VCaP (cell line): ENCODE measurements around the gene POR.

Experiments used
- H3K27ac ChIP-seq: fragments of 450-650 bp; 2 replicates; pipeline ENCODE4 v1.5.1; 2017
- CTCF ChIP-seq: fragments of 450-650 bp; conservative IDR thresholded peaks from 2 replicates; pipeline ENCODE4 v1.5.1; 2017; ENCODE audit warnings: mild to moderate bottlenecking, moderate library complexity

Gene POR

DNA sequence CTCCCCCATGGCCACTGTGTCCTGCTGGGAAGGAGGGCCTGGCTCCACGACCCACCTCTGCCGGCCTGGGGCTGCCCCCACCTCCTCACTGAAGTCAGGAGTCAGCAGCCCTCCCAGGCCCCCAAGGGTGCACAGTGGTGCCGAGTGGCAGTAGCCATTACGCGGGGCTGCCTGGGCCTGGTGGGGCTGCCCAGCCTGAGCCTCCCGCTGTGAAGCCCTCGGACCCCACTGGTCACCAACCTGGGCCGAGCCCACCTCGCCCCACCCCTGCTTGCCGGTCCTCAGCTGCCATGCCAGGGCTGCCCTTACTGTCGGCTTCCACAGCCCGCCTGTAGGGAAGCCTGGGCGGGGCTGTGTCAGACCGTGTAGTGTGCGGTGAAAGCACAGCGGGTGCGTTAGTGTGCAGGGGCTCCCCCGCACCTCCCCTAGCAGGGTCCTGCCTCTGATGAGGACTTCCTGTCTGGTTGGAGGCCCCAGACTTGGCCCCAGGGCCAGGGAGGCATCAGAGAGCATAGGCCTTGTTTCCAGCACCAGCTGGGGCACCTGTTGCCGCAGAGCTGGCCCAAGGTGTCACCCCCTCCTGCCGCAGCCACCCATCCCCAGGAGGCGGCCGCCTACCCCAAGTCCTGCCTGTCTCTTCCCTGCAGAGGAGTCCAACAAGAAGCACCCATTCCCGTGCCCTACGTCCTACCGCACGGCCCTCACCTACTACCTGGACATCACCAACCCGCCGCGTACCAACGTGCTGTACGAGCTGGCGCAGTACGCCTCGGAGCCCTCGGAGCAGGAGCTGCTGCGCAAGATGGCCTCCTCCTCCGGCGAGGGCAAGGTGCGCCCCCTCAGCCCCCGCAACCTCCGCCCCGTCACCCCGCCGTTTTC is 69.4 kb downstream of the POR start:
- no peak overlapping the region for H3K27ac ChIP-seq
- no peak for TF ChIP-seq CTCF

DNA sequence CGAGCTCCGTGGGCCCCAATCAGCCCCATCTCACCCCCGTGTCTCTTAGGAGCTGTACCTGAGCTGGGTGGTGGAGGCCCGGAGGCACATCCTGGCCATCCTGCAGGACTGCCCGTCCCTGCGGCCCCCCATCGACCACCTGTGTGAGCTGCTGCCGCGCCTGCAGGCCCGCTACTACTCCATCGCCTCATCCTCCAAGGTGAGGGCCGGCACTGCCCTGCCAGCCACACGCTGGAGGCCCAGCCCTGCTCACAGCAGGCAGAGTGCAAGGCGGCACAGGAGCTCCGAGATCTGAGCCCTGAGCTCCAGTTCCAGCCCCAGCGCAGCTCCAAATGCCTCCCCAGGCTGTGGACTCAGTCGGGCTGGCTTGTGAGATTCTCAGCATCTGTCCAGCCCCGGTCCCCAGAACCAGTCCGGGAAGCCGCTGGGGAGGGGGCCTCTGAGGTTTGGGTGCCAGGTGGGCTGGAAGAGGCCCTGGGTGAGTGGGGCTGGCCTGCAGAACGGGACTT is 70.1 kb downstream of the POR start:
- TF ChIP-seq CTCF, result no peak
- H3K27ac ChIP-seq, result no peak overlapping the region

DNA sequence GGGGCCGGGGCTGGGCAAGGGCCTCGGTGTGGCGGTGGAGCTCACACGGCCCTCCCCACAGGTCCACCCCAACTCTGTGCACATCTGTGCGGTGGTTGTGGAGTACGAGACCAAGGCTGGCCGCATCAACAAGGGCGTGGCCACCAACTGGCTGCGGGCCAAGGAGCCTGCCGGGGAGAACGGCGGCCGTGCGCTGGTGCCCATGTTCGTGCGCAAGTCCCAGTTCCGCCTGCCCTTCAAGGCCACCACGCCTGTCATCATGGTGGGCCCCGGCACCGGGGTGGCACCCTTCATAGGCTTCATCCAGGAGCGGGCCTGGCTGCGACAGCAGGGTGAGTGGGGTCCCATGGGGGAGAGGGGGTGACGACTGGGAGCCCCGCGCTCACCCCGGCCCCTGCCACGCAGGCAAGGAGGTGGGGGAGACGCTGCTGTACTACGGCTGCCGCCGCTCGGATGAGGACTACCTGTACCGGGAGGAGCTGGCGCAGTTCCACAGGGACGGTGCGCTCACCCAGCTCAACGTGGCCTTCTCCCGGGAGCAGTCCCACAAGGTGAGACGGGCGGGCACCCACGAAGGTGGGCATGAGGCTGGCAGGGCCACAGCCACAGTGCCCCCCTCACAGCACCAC is 70.7 kb downstream of the POR start:
- no peak overlapping the region for H3K27ac ChIP-seq
- no peak for TF ChIP-seq CTCF

DNA sequence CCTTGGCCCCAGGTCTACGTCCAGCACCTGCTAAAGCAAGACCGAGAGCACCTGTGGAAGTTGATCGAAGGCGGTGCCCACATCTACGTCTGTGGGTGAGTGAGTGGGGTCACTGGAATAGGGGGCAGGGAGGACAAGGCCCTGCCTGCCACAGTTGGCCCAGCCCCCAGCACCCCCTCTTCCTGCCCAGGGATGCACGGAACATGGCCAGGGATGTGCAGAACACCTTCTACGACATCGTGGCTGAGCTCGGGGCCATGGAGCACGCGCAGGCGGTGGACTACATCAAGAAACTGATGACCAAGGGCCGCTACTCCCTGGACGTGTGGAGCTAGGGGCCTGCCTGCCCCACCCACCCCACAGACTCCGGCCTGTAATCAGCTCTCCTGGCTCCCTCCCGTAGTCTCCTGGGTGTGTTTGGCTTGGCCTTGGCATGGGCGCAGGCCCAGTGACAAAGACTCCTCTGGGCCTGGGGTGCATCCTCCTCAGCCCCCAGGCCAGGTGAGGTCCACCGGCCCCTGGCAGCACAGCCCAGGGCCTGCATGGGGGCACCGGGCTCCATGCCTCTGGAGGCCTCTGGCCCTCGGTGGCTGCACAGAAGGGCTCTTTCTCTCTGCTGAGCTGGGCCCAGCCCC is 71.3 kb downstream of the POR start:
- no peak for TF ChIP-seq CTCF
- H3K27ac ChIP-seq, result no peak overlapping the region

DNA sequence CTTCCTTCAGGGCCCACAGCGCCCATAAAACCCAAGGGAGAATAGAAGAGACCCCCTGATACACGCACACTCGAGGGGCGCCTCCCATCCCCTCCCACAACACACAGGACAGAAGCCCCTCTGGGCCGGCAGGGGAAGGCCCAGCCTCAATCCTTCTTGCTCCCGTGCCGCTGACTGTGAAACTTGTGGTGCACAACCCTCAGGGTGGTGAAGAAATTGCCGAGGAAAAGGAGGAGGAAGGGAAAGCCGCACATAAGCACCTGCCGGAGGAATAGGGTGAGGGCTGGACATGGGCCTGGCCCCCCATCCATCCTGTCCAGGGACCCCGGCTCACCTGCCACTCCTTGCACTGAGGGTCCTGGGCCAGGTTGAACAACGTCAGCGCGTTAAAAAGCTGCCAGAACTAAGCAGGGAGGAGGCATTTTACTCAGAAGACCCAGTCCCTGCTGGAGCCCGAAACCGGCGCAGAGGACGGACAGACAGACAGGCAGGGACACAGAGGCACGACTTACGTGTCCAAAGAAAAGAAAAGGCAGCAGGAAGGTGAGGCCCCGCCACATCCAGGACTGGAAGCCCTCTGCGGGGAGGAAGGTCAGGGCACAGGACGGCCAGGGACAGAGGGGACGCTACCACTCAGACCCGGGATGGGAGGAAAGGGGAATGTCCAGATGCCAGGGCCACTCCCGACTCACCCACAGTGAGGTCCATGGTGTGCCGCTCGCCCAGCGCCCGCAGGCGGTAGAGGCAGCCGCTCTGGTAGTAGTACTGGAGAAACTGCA is 72.3 kb downstream of the POR start:
- no peak overlapping the region for H3K27ac ChIP-seq
- TF ChIP-seq CTCF, result no peak

- H3K27ac ChIP-seq, result no peak overlapping the region
- TF ChIP-seq CTCF, result no peak
These were observed 73.0 kb downstream of the POR start for GRCh38 chr7:75987805-75988567.
